Esophagus muscularis mucosa (tissue), 4 donors: ENCODE data around the gene RPS6KA2. TPM values are rescaled to one million over a fixed set of nuclear protein-coding genes. Genes with fewer than 3 reads are reported as not detected.

Experiments used
- DNase-seq: peaks from one replicate; pipeline ENCODE4 v3.0.0-alpha.2; 2017; ENCODE audit errors: extremely low spot score
- H3K27ac ChIP-seq, 4 donors: fragments of 200-600 bp; sonication (generic); replicated peaks in 1 of 4; 1 replicate in 3 of 4; 2 replicates in 1 of 4; pipeline ENCODE4 v1.5.1; 2016 to 2019; ENCODE audit warnings: mild to moderate bottlenecking in 1 of 4
- H3K27me3 ChIP-seq, 4 donors: fragments of 200-600 bp; sonication (generic); one replicate each; pipeline versions ENCODE4 v1.5.1 to v1.6.0; 2016 to 2019
- H3K36me3 ChIP-seq, 4 donors: fragments of 200-600 bp; sonication (generic); one replicate each; pipeline ENCODE4 v1.5.1; 2016 to 2019
- H3K4me1 ChIP-seq, 4 donors: fragments of 200-600 bp; sonication (generic); one replicate each; pipeline ENCODE4 v1.5.1; 2016 to 2019
- H3K4me3 ChIP-seq, 4 donors: fragments of 200-600 bp; sonication (generic); 1 replicate in 2 of 4; 2 replicates in 2 of 4; pipeline ENCODE4 v1.5.1; 2016 to 2019; ENCODE audit warnings: mild to moderate bottlenecking in 4 of 4, moderate library complexity in 1 of 4
- H3K9me3 ChIP-seq, 4 donors: fragments of 200-600 bp; sonication (generic); 1 replicate in 3 of 4; 2 replicates in 1 of 4; pipeline ENCODE4 v1.5.1; 2016 to 2019
- EP300 ChIP-seq: sonication (generic); formaldehyde crosslinking; IDR thresholded peaks from one replicate; pipeline ENCODE4 v1.6.1; 2017; ENCODE audit warnings: antibody characterized with exemption
- POLR2A ChIP-seq: fragments of 450-650 bp; IDR thresholded peaks from one replicate; pipeline ENCODE4 v1.6.1; 2017; ENCODE audit warnings: antibody characterized with exemption, moderate library complexity, mild to moderate bottlenecking, low read depth
- POLR2AphosphoS5 ChIP-seq, 2 donors: sonication (generic); formaldehyde crosslinking; IDR thresholded peaks; one replicate each; pipeline ENCODE4 v1.6.1; 2017; ENCODE audit warnings: antibody characterized with exemption in 2 of 2
- WGBS: methylation state at CpG from one replicate; pipeline ENCODE4 v1.1.5; 2018; 5-methylcytosine and 5-hydroxymethylcytosine counted together
- intact Hi-C: fragments of 100-400 bp; cut with DNase I; formaldehyde crosslinking; loops from one replicate; pipeline ENCODE4 v1.15.1; 2023
- total RNA-seq, 4 donors: library from RNA; depleted of rRNA; stranded (reverse); fragments of >200 nt; gene quantifications; one replicate each; pipeline versions ENCODE4 v1.1.0 to v1.2.1, GENCODE V29; 2016
- TF ChIP-seq, protein P1 (sequence below), 3 experiments: fragments of 200-600 bp in 2 of 3; fragments of 450-650 bp in 1 of 3; sonication (generic) in 2 of 3; IDR thresholded peaks; one replicate each; pipeline ENCODE4 v1.5.1; 2017 to 2019; ENCODE audit warnings: antibody characterized with exemption in 3 of 3, mild to moderate bottlenecking in 2 of 3, moderate library complexity in 1 of 3

The RPS6KA2 gene
- total RNA-seq, 4 donors from 2014 or later: 83.9 to 126 (median 112) TPM

DNA sequence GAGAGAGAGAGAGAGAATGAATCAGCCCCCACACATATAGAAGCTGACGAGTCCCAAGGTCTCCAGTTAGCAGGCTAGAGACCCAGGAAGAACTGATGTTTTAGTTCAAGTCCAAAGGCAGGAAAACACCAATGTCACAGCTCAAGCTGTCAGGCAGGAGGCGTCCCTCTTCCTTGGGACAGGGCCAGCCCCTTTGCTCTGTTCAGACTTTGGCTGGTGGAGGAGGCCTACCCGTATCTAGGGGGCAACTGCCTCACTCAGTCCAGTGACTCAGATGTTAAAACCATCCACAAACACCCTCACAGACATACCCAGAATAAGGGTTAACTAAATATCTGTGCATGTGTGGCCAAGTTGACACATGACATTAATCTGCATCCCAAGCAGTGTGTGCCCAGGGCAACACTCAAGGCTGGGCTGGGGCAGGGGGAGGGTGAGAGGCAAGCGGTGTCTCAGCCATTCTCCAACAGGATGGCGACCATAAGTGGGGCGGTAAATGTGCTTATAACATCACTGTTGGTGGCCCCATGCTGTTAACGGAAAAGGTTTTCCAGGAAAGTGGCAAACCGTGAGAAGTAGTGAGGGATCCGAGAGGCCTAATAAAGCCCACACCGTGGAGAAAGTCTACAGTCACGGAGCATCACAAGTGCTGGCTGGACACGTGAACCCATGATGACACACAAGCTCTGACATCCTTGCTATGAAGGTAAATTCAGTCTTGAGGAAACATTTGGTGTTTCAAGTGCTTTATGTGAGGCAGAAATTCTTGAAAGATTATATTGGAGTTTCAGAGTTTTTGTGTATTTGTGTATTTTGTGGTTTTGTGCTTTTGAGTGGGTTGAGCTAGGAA, 68.7 kb downstream of the RPS6KA2 start:
- no peaks in the 10 kb centered on the region for H3K27me3 ChIP-seq
- intact Hi-C loops: loop anchor here (5.0 kb wide), 1 partner anchor 69 kb away; the partner anchor contains the start of gene RPS6KA2
- peaks cover 39 to 51% (median 44%) of the 10 kb centered on the region in 4 donors for H3K4me1 ChIP-seq
- peaks cover 0 to 7% (median 0%) of the 10 kb centered on the region in 4 donors for H3K36me3 ChIP-seq
- peaks cover 0 to 13% (median 9%) of the 10 kb centered on the region in 4 donors for H3K9me3 ChIP-seq
- no peak for DNase-seq
- TF ChIP-seq, protein P1, sequence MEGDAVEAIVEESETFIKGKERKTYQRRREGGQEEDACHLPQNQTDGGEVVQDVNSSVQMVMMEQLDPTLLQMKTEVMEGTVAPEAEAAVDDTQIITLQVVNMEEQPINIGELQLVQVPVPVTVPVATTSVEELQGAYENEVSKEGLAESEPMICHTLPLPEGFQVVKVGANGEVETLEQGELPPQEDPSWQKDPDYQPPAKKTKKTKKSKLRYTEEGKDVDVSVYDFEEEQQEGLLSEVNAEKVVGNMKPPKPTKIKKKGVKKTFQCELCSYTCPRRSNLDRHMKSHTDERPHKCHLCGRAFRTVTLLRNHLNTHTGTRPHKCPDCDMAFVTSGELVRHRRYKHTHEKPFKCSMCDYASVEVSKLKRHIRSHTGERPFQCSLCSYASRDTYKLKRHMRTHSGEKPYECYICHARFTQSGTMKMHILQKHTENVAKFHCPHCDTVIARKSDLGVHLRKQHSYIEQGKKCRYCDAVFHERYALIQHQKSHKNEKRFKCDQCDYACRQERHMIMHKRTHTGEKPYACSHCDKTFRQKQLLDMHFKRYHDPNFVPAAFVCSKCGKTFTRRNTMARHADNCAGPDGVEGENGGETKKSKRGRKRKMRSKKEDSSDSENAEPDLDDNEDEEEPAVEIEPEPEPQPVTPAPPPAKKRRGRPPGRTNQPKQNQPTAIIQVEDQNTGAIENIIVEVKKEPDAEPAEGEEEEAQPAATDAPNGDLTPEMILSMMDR (IDR thresholded peaks at IDR 0.05): no peak
- no peak for TF ChIP-seq POLR2A
- TF ChIP-seq EP300: no peak
- TF ChIP-seq POLR2AphosphoS5 (IDR thresholded peaks at IDR 0.05): no peak
- no peak overlapping the region for H3K4me3 ChIP-seq
- 93% methylated on average over 12 of the region's 12 CpGs for whole genome bisulfite sequencing
- H3K27ac ChIP-seq: peak overlapping the region in 2 of 4 donors; percentile 0 to 21

DNA sequence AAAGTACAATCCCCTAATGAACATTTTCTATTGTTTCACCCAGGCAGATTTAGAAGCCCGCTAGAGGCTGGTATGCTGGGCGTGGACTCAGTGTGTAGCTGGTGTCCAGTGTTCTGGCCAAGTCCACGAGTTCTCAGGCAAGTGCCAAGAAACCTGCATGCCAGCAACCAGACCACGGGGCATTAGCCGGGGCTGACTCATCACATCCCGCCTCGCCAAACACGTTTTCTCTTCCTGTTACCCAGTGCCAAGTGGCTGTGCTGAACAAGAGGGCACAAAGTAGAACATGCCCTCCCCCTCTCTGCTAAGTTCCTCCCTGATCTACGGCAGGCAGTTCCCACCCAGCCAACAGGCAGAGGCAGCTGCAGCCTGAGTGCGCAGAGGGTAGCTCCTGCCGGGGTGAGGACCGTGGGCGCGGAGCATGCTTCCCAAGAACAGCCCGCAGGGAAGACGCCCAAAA, 70.2 kb downstream of the RPS6KA2 start:
- Histone ChIP-seq H3K4me1 (peaks cover 46 to 48% (median 47%) of the 10 kb centered on the region in 4 donors), H3K4me3 (no peak overlapping the region), H3K27me3 (no peaks in the 10 kb centered on the region), H3K9me3 (peaks cover 0 to 13% (median 9%) of the 10 kb centered on the region in 4 donors), H3K36me3 (no peaks in the 10 kb centered on the region), H3K27ac (peak overlapping the region; percentile 73 to 80 (median 76))
- WGBS: 44% methylated on average over 9 of the region's 16 CpGs
- intact Hi-C loops: loop anchor here (5.0 kb wide), 1 partner anchor 70 kb away; the partner anchor contains the start of gene RPS6KA2
- TF ChIP-seq POLR2A (peak; percentile 57), EP300 (no peak), POLR2AphosphoS5 (IDR thresholded peaks at IDR 0.05) (peak; percentile 86 to 93)
- TF ChIP-seq, protein P1 (IDR thresholded peaks at IDR 0.05): peak in 1 of 3 experiments; percentile 26
- DNase-seq: peak; percentile 95

DNA sequence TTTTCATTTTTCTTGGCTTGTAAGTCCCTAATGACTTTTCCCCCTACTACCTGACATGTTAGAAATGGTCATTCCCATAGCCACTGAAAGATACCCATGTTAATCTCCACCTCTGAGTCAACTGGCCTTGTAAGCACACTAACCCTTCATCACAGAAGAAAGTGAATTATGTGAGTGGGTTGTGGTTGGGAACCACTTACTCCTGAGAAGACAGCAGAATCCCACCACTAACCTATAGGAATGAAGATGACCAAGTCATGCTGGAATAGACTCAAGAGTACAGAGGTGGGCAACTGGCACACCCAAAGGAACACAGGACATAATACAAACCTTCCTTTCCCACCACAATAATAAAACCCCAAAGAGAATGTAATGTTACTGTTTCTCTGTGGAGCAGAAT, 70.7 kb downstream of the RPS6KA2 start:
- peak overlapping the region; percentile 73 to 80 (median 76) for H3K27ac ChIP-seq
- no peak overlapping the region for H3K4me3 ChIP-seq
- TF ChIP-seq, protein P1 (IDR thresholded peaks at IDR 0.05): no peak
- TF ChIP-seq EP300 (no peak), POLR2A (no peak), POLR2AphosphoS5 (IDR thresholded peaks at IDR 0.05) (no peak)
- H3K36me3 ChIP-seq: no peaks in the 10 kb centered on the region
- peaks cover 0 to 13% (median 9%) of the 10 kb centered on the region in 4 donors for H3K9me3 ChIP-seq
- no peaks in the 10 kb centered on the region for H3K27me3 ChIP-seq
- intact Hi-C loops: loop anchor here (5.0 kb wide), 1 partner anchor 71 kb away; the partner anchor contains the start of gene RPS6KA2
- peaks cover 46 to 48% (median 47%) of the 10 kb centered on the region in 4 donors for H3K4me1 ChIP-seq
- DNase-seq: no peak

DNA sequence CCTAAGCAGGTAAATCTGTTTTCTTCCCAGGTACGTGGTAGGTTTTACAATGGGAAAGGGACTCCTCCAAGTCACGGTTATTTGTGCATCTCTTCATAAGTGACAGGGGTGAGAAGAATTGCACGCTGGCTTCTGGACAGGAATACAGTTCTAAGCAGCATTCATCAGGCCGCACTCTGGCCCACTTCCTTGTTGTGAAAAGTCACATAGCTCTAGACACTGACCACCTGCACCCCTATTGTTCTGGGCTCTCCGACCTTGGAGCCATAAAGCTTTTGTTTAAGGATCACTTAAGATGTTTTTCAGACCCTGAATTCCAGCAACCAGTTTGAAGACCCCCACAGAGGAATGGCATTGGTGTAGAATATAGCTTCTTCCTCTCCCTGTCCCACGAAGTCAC, 72.0 kb downstream of the RPS6KA2 start:
- Histone ChIP-seq H3K27me3 (no peaks in the 10 kb centered on the region), H3K4me3 (no peak overlapping the region), H3K4me1 (peaks cover 46 to 48% (median 47%) of the 10 kb centered on the region in 4 donors), H3K27ac (peak overlapping the region; percentile 73 to 80 (median 76)), H3K36me3 (no peaks in the 10 kb centered on the region), H3K9me3 (peaks cover 0 to 12% (median 6%) of the 10 kb centered on the region in 4 donors)
- DNase-seq: no peak
- TF ChIP-seq EP300: no peak
- TF ChIP-seq, protein P1 (IDR thresholded peaks at IDR 0.05): no peak
- no peak for TF ChIP-seq POLR2AphosphoS5 (IDR thresholded peaks at IDR 0.05)
- no peak for TF ChIP-seq POLR2A
- intact Hi-C loops: loop anchor here (5.0 kb wide), 1 partner anchor 72 kb away; the partner anchor contains the start of gene RPS6KA2
- 89% methylated on average over 6 of the region's 6 CpGs for WGBS
